Melanocyte of skin (primary cell): ENCODE data around the gene ZMYND10. TPM values are rescaled to one million over a fixed set of nuclear protein-coding genes. Genes with fewer than 3 reads are reported as not detected.

Source experiments
- total RNA-seq, 2 donors: library from RNA; depleted of rRNA; stranded (reverse); fragments of >200 nt; gene quantifications; 2 replicates each; pipeline ENCODE4 v1.2.3, GENCODE V29; 2012

The ZMYND10 gene
- under 1 TPM; 0.67 to 0.69 TPM for total RNA-seq

GRCh38 chr3:50345586-50346234 lies at the start of gene ZMYND10:
ZMYND10 (minus strand) TSS chr3:50345732; CDS start chr3:50345579, 153 bp downstream.

GRCh38 chr3:50358911-50359759 lies 13.6 kb upstream of the ZMYND10 start, which contains the start of gene TMEM115:
TMEM115 (minus strand) TSS chr3:50359521; CDS start chr3:50359063, 458 bp downstream.

GRCh38 chr3:50350527-50351322 lies 5.2 kb upstream of the ZMYND10 start, which contains the start of the genes CYB561D2 and NPRL2:
CYB561D2 (plus strand) TSS chr3:50350862; CDS start chr3:50351434, 572 bp downstream.
NPRL2 (minus strand) TSS chr3:50350775; CDS start chr3:50350652, 123 bp downstream.

DNA sequence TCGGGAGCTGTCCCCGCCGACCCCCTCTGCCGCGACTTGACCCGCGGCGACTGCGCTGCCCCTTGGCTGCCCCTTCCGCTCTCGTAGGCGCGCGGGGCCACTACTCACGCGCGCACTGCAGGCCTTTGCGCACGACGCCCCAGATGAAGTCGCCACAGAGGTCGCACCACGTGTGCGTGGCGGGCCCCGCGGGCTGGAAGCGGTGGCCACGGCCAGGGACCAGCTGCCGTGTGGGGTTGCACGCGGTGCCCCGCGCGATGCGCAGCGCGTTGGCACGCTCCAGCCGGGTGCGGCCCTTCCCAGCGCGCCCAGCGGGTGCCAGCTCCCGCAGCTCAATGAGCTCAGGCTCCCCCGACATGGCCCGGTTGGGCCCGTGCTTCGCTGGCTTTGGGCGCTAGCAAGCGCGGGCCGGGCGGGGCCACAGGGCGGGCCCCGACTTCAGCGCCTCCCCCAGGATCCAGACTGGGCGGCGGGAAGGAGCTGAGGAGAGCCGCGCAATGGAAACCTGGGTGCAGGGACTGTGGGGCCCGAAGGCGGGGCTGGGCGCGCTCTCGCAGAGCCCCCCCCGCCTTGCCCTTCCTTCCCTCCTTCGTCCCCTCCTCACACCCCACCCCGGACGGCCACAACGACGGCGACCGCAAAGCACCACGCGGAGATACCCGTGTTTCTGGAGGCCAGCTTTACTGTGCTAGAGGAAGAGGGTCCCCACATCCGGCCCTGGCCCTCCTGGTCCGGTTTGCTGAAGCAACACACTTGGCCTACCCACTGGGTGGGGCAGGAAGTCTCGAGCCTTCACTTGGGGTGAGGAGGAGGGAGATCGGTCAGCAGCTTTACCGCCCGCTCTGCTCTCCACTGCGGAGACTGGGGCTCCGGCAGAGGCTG lies 4.8 kb downstream of the ZMYND10 start, which contains the start of gene RASSF1:
RASSF1 (minus strand) TSS at position 389 of the 882 bp plus-strand sequence; CDS start at position 358, 31 bp downstream.

GRCh38 chr3:50327943-50328691 lies 17.4 kb downstream of the ZMYND10 start, which contains the start of gene TUSC2:
TUSC2 (minus strand) TSS chr3:50328223; CDS start chr3:50328099, 124 bp downstream.

GRCh38 chr3:50322386-50323091 lies 23.0 kb downstream of the ZMYND10 start, which contains the start of gene HYAL2:
HYAL2 (minus strand) TSS chr3:50322745; CDS start chr3:50320489, 2,256 bp downstream.

DNA sequence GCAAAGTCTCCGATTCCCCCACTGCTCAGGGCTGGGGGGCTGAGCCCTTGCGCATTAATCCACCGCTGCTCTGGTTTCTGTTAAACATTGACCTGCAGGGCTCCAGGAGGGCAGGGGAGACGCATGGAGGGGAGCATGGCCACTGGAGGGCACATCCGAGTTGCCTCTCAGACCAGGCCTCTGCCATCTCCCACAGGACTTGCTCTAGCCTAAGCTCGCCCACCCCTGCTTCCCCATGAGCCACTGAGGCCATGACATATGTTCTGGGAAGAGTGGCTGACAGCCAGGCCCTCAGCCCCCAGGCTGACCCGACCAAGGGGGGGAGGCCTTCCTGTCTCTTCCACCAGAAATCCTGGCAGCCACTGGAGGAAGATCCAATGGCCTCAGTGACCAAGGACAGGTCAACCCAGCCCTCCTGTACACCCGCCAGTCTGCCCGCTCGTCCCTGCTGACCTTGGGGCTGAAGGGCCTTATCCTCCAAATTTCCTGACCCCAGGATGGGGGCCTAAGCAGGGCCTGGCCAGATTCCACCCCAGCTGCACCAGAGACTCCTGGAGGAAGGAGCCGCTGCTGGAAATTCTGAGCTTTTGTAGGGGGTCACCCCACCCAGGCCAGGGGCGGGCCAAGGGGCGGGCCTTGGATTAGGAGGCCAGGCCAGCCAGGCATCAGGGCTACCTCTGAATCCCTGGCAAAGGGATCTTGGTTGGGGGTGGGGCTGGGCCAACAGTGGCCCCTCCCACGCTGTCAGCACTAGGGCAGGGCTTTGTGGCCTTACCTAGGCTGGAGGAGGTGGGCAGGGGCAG lies 42.3 kb downstream of the ZMYND10 start, which contains the start of gene HYAL1:
HYAL1 (minus strand) TSS at position 562 of the 803 bp plus-strand sequence. CDS start 618 bp downstream, outside the sequence.

GRCh38 chr3:50298836-50299637 lies 46.5 kb downstream of the ZMYND10 start, which contains the start of the genes HYAL3 and NAA80:
HYAL3 (minus strand) TSS chr3:50299405; CDS start chr3:50295602, 3,803 bp downstream.
NAA80 (minus strand) TSS chr3:50299405; CDS start chr3:50297463, 1,942 bp downstream.

GRCh38 chr3:50292159-50293078 lies 53.1 kb downstream of the ZMYND10 start, which contains the start of gene IFRD2:
IFRD2 (minus strand) TSS chr3:50292429; CDS start chr3:50292274, 155 bp downstream.

Other genes starting within 250 kb of the ZMYND10 start
- gene SEMA3F, start 190.4 kb downstream of the ZMYND10 start, total RNA-seq: under 1 TPM in 1 of 2 donors, not detected in 1; under 0.01 TPM
- not detected for gene GNAT1, start 154.1 kb downstream of the ZMYND10 start, total RNA-seq
- not detected for gene SLC38A3, start 140.5 kb downstream of the ZMYND10 start, total RNA-seq
- 100 to 1,000 TPM; 195 to 230 TPM for gene GNAI2, start 109.5 kb downstream of the ZMYND10 start, total RNA-seq
- 1 to 10 TPM; 3.8 to 5.3 TPM for gene SEMA3B, start 76.6 kb downstream of the ZMYND10 start, total RNA-seq
- gene LSMEM2, start 66.6 kb downstream of the ZMYND10 start, total RNA-seq: not detected
- 100 to 1,000 TPM in 1 of 2 donors, 10 to 100 TPM in 1; 63.7 to 120 TPM for gene IFRD2, start 53.3 kb downstream of the ZMYND10 start, total RNA-seq
- gene HYAL3, start 46.3 kb downstream of the ZMYND10 start, total RNA-seq: 1 to 10 TPM; 5.2 to 6.0 TPM
- 1 to 10 TPM; 4.7 to 5.9 TPM for gene NAA80, start 46.3 kb downstream of the ZMYND10 start, total RNA-seq
- gene HYAL1, start 42.2 kb downstream of the ZMYND10 start, total RNA-seq: 1 to 10 TPM in 1 of 2 donors, under 1 TPM in 1; 0.67 to 1.4 TPM
- 10 to 100 TPM; 47.1 to 53.6 TPM for gene HYAL2, start 23.0 kb downstream of the ZMYND10 start, total RNA-seq
- gene TUSC2, start 17.5 kb downstream of the ZMYND10 start, total RNA-seq: 10 to 100 TPM; 19.3 to 24.1 TPM
- 10 to 100 TPM; 21.3 to 31.0 TPM for gene RASSF1, start 4.9 kb downstream of the ZMYND10 start, total RNA-seq
- 10 to 100 TPM; 24.0 to 24.1 TPM for gene NPRL2, start 5.0 kb upstream of the ZMYND10 start, total RNA-seq
- 10 to 100 TPM; 16.5 to 31.6 TPM for gene CYB561D2, start 5.1 kb upstream of the ZMYND10 start, total RNA-seq
- 10 to 100 TPM; 54.0 to 72.9 TPM for gene TMEM115, start 13.8 kb upstream of the ZMYND10 start, total RNA-seq
- gene CACNA2D2, start 157.9 kb upstream of the ZMYND10 start, total RNA-seq: not detected
- gene C3orf18, start 222.0 kb upstream of the ZMYND10 start, total RNA-seq: 10 to 100 TPM in 1 of 2 donors, 1 to 10 TPM in 1; 7.7 to 14.8 TPM
- gene HEMK1, start 223.8 kb upstream of the ZMYND10 start, total RNA-seq: 1 to 10 TPM; 6.0 to 6.2 TPM